GM18867 (cell line): ENCODE results near the gene DVL2.

Source experiments
- ATAC-seq: cut with Tn5 transposase; IDR thresholded peaks from one replicate; pipeline ENCODE4 v1.9.1; 2021; ENCODE audit warnings: mild to moderate bottlenecking, moderate library complexity; ENCODE audit not compliant: unreplicated experiment

The DVL2 gene

GRCh38 chr17:7234083-7234951 lies at the start of gene DVL2:
DVL2 (minus strand) TSS chr17:7234517; CDS start chr17:7234262, 255 bp downstream.
- peak; percentile 51 for ATAC-seq

GRCh38 chr17:7283471-7284216 lies 49.3 kb upstream of the DVL2 start:
- no peak for ATAC-seq

GRCh38 chr17:7282752-7283321 lies 48.5 kb upstream of the DVL2 start:
- ATAC-seq, result no peak

GRCh38 chr17:7281953-7282751 lies 47.8 kb upstream of the DVL2 start:
- ATAC-seq, result no peak

GRCh38 chr17:7281074-7281952 lies 47.0 kb upstream of the DVL2 start, which contains the start of gene SLC2A4:
SLC2A4 (plus strand) TSS chr17:7281718; CDS start chr17:7281935, 217 bp downstream.
- ATAC-seq, result peak; percentile 65

GRCh38 chr17:7280519-7281073 lies 46.3 kb upstream of the DVL2 start:
- peak; percentile 47 for ATAC-seq

GRCh38 chr17:7279448-7279847 lies 45.1 kb upstream of the DVL2 start:
- ATAC-seq, result no peak

GRCh38 chr17:7266784-7267183 lies 32.5 kb upstream of the DVL2 start:
- ATAC-seq, result no peak

GRCh38 chr17:7263801-7264078 lies 29.4 kb upstream of the DVL2 start:
- no peak for ATAC-seq

- no peak for ATAC-seq
Measured at GRCh38 chr17:7262935-7263800, 28.9 kb upstream of the DVL2 start.

- ATAC-seq, result no peak
Measured at GRCh38 chr17:7262192-7262934, 28.0 kb upstream of the DVL2 start, which contains the start of gene CLDN7. CLDN7 (minus strand) TSS chr17:7262478; CDS start chr17:7262043, 435 bp downstream.

- no peak for ATAC-seq
Measured at GRCh38 chr17:7261379-7262191, 27.3 kb upstream of the DVL2 start.

- ATAC-seq, result no peak
Measured at GRCh38 chr17:7260651-7261378, 26.5 kb upstream of the DVL2 start.

- no peak for ATAC-seq
Measured at GRCh38 chr17:7260151-7260550, 25.8 kb upstream of the DVL2 start.

- ATAC-seq, result no peak
Measured at GRCh38 chr17:7259555-7259889, 25.2 kb upstream of the DVL2 start.

GRCh38 chr17:7258731-7259554 lies 24.6 kb upstream of the DVL2 start:
- no peak for ATAC-seq
